HL-60 (cell line): ENCODE data around the gene CTNNA3.

Experiments
- GABPA ChIP-seq: IDR thresholded peaks from 2 replicates; pipeline ENCODE4 v1.6.1; 2012; ENCODE audit warnings: low read depth
- POLR2AphosphoS5 ChIP-seq: IDR thresholded peaks from 2 replicates; pipeline ENCODE4 v1.6.1; 2012; ENCODE audit warnings: low read depth
- SPI1 ChIP-seq: IDR thresholded peaks from 2 replicates; pipeline ENCODE4 v1.6.1; 2012; ENCODE audit warnings: low read depth, mild to moderate bottlenecking, borderline replicate concordance
- TF ChIP-seq, protein P1 (sequence below): IDR thresholded peaks from one replicate; pipeline ENCODE4 v1.5.1; 2011; ENCODE audit warnings: low read length, control low read depth, inconsistent platforms; ENCODE audit not compliant: insufficient read depth
- TF ChIP-seq, protein P2 (sequence below): IDR thresholded peaks from 2 replicates; pipeline ENCODE4 v1.6.1; 2012; ENCODE audit warnings: low read depth; ENCODE audit not compliant: insufficient replicate concordance

DNA sequence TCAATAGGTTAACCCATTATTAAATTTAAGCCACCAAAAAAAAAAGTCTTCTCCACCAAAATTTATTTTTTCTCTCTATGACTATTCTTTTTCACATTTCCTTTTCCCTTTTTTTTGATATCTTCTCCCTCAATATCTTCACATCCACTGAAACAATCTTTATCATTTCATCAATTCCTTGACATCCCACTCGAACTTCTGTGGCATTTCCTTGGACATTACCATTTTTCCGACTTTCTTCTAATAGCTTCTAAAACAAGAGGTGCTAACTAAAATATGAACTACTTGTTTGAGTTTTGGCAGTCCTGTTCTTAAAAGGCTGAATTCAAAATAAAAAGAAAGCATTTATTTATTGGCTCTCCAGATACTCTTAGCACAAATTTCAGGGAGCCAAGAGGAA, 684 bp upstream of the CTNNA3 start:
- TF ChIP-seq, protein P1, sequence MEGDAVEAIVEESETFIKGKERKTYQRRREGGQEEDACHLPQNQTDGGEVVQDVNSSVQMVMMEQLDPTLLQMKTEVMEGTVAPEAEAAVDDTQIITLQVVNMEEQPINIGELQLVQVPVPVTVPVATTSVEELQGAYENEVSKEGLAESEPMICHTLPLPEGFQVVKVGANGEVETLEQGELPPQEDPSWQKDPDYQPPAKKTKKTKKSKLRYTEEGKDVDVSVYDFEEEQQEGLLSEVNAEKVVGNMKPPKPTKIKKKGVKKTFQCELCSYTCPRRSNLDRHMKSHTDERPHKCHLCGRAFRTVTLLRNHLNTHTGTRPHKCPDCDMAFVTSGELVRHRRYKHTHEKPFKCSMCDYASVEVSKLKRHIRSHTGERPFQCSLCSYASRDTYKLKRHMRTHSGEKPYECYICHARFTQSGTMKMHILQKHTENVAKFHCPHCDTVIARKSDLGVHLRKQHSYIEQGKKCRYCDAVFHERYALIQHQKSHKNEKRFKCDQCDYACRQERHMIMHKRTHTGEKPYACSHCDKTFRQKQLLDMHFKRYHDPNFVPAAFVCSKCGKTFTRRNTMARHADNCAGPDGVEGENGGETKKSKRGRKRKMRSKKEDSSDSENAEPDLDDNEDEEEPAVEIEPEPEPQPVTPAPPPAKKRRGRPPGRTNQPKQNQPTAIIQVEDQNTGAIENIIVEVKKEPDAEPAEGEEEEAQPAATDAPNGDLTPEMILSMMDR, result no peak
- no peak for TF ChIP-seq POLR2AphosphoS5
- TF ChIP-seq, protein P2, sequence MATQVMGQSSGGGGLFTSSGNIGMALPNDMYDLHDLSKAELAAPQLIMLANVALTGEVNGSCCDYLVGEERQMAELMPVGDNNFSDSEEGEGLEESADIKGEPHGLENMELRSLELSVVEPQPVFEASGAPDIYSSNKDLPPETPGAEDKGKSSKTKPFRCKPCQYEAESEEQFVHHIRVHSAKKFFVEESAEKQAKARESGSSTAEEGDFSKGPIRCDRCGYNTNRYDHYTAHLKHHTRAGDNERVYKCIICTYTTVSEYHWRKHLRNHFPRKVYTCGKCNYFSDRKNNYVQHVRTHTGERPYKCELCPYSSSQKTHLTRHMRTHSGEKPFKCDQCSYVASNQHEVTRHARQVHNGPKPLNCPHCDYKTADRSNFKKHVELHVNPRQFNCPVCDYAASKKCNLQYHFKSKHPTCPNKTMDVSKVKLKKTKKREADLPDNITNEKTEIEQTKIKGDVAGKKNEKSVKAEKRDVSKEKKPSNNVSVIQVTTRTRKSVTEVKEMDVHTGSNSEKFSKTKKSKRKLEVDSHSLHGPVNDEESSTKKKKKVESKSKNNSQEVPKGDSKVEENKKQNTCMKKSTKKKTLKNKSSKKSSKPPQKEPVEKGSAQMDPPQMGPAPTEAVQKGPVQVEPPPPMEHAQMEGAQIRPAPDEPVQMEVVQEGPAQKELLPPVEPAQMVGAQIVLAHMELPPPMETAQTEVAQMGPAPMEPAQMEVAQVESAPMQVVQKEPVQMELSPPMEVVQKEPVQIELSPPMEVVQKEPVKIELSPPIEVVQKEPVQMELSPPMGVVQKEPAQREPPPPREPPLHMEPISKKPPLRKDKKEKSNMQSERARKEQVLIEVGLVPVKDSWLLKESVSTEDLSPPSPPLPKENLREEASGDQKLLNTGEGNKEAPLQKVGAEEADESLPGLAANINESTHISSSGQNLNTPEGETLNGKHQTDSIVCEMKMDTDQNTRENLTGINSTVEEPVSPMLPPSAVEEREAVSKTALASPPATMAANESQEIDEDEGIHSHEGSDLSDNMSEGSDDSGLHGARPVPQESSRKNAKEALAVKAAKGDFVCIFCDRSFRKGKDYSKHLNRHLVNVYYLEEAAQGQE, result no peak
- no peak for TF ChIP-seq GABPA
- no peak for TF ChIP-seq SPI1
